ENCODE measurements around the gene NLGN4X. TPM values are rescaled to one million over a fixed set of nuclear protein-coding genes. Genes with fewer than 3 reads are reported as not detected.

Gene NLGN4X
- total and polyA plus RNA-seq, 8 donors: 0.45 to 2.6 (median 1.7) TPM

GRCh38 chrX:6132970-6133369 lies 95.7 kb downstream of the NLGN4X start:
- no peak for ATAC-seq
- H3K27ac ChIP-seq: no peak overlapping the region
- no peaks in the 10 kb centered on the region for H3K36me3 ChIP-seq

DNA sequence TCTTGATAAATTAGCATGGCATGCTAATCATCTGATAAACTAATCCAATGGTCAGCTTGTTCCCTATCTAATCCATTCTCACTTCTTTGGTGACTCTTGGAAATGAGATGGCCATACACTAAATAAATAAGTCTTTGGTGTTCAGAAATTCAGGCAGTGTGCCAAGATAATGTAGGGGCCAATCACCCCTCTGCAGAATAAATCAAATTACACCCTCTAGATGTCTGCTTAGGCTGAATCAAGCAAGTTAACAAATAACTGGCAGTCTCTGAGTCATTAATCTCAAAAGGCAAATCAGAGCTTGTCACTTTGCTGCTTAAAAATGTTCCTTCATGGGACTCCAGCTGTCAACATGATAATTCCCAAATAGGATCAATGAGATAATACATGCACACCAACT lies 97.4 kb downstream of the NLGN4X start:
- Histone ChIP-seq H3K27me3 (no peaks in the 10 kb centered on the region), H3K27ac (no peak overlapping the region), H3K36me3 (no peaks in the 10 kb centered on the region), H3K9me3 (no peaks in the 10 kb centered on the region), H3K4me3 (no peak overlapping the region), H3K4me1 (no peaks in the 10 kb centered on the region)
- DNase-seq: no peak
- ATAC-seq: no peak
- TF ChIP-seq, protein P1, sequence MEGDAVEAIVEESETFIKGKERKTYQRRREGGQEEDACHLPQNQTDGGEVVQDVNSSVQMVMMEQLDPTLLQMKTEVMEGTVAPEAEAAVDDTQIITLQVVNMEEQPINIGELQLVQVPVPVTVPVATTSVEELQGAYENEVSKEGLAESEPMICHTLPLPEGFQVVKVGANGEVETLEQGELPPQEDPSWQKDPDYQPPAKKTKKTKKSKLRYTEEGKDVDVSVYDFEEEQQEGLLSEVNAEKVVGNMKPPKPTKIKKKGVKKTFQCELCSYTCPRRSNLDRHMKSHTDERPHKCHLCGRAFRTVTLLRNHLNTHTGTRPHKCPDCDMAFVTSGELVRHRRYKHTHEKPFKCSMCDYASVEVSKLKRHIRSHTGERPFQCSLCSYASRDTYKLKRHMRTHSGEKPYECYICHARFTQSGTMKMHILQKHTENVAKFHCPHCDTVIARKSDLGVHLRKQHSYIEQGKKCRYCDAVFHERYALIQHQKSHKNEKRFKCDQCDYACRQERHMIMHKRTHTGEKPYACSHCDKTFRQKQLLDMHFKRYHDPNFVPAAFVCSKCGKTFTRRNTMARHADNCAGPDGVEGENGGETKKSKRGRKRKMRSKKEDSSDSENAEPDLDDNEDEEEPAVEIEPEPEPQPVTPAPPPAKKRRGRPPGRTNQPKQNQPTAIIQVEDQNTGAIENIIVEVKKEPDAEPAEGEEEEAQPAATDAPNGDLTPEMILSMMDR (IDR thresholded peaks at IDR 0.05): no peak
- intact Hi-C loops (cut with DNase I): no loop called here

More at GRCh38 chrX:6132970-6133369, 95.7 kb downstream of the NLGN4X start:
- no peak for DNase-seq
- H3K4me3 ChIP-seq: no peak overlapping the region
- no peaks in the 10 kb centered on the region for H3K9me3 ChIP-seq
- no peaks in the 10 kb centered on the region for H3K4me1 ChIP-seq
- TF ChIP-seq, protein P1 (IDR thresholded peaks at IDR 0.05): no peak
- intact Hi-C loops (cut with DNase I): no loop called here
- no peaks in the 10 kb centered on the region for H3K27me3 ChIP-seq

DNA sequence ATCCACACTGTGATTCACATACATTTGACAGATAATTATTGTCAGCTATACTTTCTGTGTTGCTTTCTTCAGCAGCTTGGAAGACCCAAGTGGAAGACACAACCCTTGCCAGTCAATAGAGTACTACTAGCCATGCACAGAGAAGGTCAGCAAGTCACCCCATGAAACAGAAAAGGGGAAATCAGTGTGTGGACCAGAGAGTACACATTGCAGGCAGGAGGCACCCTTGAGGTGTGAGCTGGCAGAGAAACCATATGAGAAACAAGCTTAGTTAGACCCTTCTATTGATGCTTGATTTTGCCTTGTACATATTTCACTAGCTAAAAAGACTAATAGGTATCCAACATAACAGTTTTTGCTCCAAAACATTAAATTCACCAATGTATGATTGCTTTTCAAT lies 99.5 kb downstream of the NLGN4X start:
- TF ChIP-seq, protein P1 (IDR thresholded peaks at IDR 0.05): no peak
- DNase-seq: no peak
- H3K27ac ChIP-seq: no peak overlapping the region
- H3K27me3 ChIP-seq: no peaks in the 10 kb centered on the region
- H3K36me3 ChIP-seq: no peaks in the 10 kb centered on the region
- intact Hi-C loops (cut with DNase I): no loop called here
- no peaks in the 10 kb centered on the region for H3K4me1 ChIP-seq
- H3K4me3 ChIP-seq: no peak overlapping the region
- H3K9me3 ChIP-seq: no peaks in the 10 kb centered on the region
- ATAC-seq: no peak

DNA sequence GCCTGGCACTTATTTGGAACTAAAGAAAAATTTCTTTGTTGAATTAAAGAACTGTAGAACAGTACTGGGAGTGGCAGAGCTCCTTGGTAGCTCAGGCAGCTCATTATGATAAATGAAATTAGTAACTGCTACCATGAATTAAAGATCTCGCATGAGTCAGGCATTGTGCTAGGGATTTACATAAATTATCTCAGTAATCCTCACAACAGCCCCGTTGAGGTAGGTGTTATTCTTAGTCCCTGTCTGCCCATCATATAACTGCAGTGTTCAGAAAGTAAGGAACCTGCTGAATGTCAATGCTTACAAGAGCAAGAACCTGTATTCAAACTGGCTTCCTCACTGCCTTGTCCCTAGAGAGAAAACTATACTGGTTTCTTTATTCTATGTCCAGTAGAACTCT lies 108.3 kb downstream of the NLGN4X start:
- intact Hi-C loops (cut with DNase I): no loop called here
- Histone ChIP-seq H3K27me3 (no peaks in the 10 kb centered on the region), H3K9me3 (no peaks in the 10 kb centered on the region), H3K36me3 (no peaks in the 10 kb centered on the region), H3K4me3 (no peak overlapping the region), H3K27ac (no peak overlapping the region), H3K4me1 (no peaks in the 10 kb centered on the region)
- ATAC-seq (no peak), DNase-seq (no peak)
- TF ChIP-seq, protein P1 (IDR thresholded peaks at IDR 0.05): no peak

- Histone ChIP-seq H3K27me3 (no peaks in the 10 kb centered on the region), H3K9me3 (no peaks in the 10 kb centered on the region), H3K4me1 (no peaks in the 10 kb centered on the region), H3K4me3 (no peak overlapping the region), H3K27ac (no peak overlapping the region), H3K36me3 (no peaks in the 10 kb centered on the region)
- intact Hi-C loops (cut with DNase I): no loop called here
- DNase-seq: no peak
- TF ChIP-seq, protein P1 (IDR thresholded peaks at IDR 0.05): no peak
- no peak for ATAC-seq
These were observed 133.2 kb downstream of the NLGN4X start for GRCh38 chrX:6095469-6095868.
